Ishikawa (cell line): Measurements from ENCODE around the gene ARFRP1.

Experiments
- CEBPB ChIP-seq: IDR thresholded peaks from 2 replicates; pipeline ENCODE4 v1.6.1; 2012
- CREB1 ChIP-seq: IDR thresholded peaks from 2 replicates; pipeline ENCODE4 v1.6.1; 2012; ENCODE audit warnings: low read depth
- EGR1 ChIP-seq: IDR thresholded peaks from 2 replicates; pipeline ENCODE4 v1.6.1; 2012
- EP300 ChIP-seq: IDR thresholded peaks from 2 replicates; pipeline ENCODE4 v1.6.1; 2012; ENCODE audit warnings: borderline replicate concordance
- FOXM1 ChIP-seq: IDR thresholded peaks from 2 replicates; pipeline ENCODE4 v1.6.1; 2012; ENCODE audit warnings: low read depth, borderline replicate concordance
- NFIC ChIP-seq: IDR thresholded peaks from 2 replicates; pipeline ENCODE4 v1.6.1; 2012
- RAD21 ChIP-seq: IDR thresholded peaks from 2 replicates; pipeline ENCODE4 v1.6.1; 2012; ENCODE audit warnings: low read depth
- TAF1 ChIP-seq: IDR thresholded peaks from 2 replicates; pipeline ENCODE4 v1.6.1; 2012; ENCODE audit warnings: low read depth, mild to moderate bottlenecking
- TCF12 ChIP-seq: IDR thresholded peaks from 2 replicates; pipeline ENCODE4 v1.6.1; 2012; ENCODE audit warnings: low read depth
- TEAD4 ChIP-seq: IDR thresholded peaks from 2 replicates; pipeline ENCODE4 v1.6.1; 2012
- USF1 ChIP-seq: IDR thresholded peaks from 2 replicates; pipeline ENCODE4 v1.6.1; 2012
- YY1 ChIP-seq: IDR thresholded peaks from 2 replicates; pipeline ENCODE4 v1.6.1; 2012; ENCODE audit warnings: low read depth
- ZBTB7A ChIP-seq: IDR thresholded peaks from 2 replicates; pipeline ENCODE4 v1.6.1; 2012; ENCODE audit warnings: low read depth
- TF ChIP-seq, protein P1 (sequence below): IDR thresholded peaks from 2 replicates; pipeline ENCODE4 v1.6.1; 2012
- TF ChIP-seq, protein P2 (sequence below): IDR thresholded peaks from 2 replicates; pipeline ENCODE4 v1.6.1; 2012; ENCODE audit warnings: low read depth, mild to moderate bottlenecking

ARFRP1 gene

DNA sequence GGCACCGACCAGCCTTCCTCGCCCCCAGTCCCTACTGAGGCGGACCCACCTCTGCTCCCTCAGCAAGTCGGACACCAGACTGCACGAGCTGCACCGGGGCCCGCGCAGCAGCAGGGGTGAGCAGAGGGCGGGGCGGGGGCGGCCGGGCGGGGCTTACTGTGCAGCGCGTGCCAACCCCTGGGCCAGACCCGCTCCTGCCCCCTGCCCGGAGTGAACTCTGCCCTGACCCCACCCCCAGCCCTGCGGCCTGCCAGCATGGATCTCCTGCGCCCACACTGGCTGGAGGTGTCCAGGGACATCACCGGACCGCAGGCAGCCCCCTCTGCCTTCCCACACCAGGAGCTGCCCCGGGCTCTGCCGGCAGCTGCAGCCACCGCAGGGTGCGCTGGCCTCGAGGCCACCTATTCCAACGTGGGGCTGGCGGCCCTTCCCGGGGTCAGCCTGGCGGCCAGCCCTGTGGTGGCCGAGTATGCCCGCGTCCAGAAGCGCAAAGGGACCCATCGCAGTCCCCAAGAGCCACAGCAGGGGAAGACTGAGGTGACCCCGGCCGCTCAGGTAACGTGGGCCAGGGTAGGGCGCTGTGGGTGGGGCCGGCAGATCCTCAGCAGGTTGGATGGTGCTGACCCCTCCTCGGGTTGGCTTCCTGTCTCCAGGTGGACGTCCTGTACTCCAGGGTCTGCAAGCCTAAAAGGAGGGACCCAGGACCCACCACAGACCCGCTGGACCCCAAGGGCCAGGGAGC lies 30.3 kb upstream of the ARFRP1 start:
- TF ChIP-seq CREB1 (no peak), RAD21 (no peak), YY1 (no peak), EGR1 (no peak)
- TF ChIP-seq, protein P1, sequence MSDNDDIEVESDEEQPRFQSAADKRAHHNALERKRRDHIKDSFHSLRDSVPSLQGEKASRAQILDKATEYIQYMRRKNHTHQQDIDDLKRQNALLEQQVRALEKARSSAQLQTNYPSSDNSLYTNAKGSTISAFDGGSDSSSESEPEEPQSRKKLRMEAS, result no peak

- no peak for TF ChIP-seq TEAD4
- no peak for TF ChIP-seq YY1
- no peak for TF ChIP-seq TAF1
- TF ChIP-seq EGR1, result no peak
- no peak for TF ChIP-seq CEBPB
- TF ChIP-seq, protein P1, result no peak
Measured at GRCh38 chr20:63737695-63737944, 29.8 kb upstream of the ARFRP1 start.

DNA sequence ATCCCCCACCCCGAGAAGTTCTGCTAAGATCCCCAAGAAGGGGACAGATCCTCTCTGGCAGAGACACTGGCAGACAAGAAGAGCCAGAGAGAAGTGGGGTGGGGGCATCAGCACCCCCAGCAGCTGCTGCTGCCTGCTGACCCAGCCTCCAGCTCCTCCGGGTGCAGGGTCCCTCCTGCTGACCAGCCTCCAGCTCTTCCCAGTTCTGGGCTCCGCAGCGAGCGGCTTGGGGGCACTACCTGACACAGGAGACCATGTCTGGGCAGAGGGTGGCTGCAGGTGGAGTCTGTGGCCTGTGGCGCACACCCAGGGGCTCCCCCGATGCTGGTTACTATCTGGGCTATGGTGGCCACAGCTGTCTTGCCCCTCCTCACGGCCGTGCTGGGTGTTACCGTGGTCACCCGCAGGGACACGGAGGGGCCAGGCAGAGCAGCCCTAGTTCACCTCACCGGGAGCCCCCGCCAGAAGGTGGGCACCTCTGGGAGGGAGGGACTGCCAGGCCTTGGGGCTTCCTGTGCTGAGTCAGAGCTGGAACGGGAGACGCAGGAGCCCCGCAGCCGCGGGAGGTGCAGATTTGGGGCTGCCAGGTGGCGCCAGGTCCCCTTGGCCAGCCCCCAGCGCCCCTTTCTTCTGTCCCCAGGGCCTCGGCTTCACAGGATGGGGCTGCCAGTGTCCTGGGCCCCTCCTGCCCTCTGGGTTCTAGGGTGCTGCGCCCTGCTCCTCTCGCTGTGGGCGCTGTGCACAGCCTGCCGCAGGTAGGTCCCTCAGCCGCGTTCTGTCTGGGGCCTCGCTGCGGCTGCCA lies 29.3 kb upstream of the ARFRP1 start:
- TF ChIP-seq, protein P1, result no peak
- TF ChIP-seq, protein P2, sequence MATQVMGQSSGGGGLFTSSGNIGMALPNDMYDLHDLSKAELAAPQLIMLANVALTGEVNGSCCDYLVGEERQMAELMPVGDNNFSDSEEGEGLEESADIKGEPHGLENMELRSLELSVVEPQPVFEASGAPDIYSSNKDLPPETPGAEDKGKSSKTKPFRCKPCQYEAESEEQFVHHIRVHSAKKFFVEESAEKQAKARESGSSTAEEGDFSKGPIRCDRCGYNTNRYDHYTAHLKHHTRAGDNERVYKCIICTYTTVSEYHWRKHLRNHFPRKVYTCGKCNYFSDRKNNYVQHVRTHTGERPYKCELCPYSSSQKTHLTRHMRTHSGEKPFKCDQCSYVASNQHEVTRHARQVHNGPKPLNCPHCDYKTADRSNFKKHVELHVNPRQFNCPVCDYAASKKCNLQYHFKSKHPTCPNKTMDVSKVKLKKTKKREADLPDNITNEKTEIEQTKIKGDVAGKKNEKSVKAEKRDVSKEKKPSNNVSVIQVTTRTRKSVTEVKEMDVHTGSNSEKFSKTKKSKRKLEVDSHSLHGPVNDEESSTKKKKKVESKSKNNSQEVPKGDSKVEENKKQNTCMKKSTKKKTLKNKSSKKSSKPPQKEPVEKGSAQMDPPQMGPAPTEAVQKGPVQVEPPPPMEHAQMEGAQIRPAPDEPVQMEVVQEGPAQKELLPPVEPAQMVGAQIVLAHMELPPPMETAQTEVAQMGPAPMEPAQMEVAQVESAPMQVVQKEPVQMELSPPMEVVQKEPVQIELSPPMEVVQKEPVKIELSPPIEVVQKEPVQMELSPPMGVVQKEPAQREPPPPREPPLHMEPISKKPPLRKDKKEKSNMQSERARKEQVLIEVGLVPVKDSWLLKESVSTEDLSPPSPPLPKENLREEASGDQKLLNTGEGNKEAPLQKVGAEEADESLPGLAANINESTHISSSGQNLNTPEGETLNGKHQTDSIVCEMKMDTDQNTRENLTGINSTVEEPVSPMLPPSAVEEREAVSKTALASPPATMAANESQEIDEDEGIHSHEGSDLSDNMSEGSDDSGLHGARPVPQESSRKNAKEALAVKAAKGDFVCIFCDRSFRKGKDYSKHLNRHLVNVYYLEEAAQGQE, result no peak
- TF ChIP-seq NFIC (no peak), YY1 (no peak), RAD21 (no peak), ZBTB7A (no peak)

GRCh38 chr20:63735859-63736718 lies 28.3 kb upstream of the ARFRP1 start, which contains the start of gene LIME1:
LIME1 (plus strand) TSS chr20:63736664; CDS start chr20:63737550, 886 bp downstream.
- TF ChIP-seq EP300 (no peak), TCF12 (no peak)

DNA sequence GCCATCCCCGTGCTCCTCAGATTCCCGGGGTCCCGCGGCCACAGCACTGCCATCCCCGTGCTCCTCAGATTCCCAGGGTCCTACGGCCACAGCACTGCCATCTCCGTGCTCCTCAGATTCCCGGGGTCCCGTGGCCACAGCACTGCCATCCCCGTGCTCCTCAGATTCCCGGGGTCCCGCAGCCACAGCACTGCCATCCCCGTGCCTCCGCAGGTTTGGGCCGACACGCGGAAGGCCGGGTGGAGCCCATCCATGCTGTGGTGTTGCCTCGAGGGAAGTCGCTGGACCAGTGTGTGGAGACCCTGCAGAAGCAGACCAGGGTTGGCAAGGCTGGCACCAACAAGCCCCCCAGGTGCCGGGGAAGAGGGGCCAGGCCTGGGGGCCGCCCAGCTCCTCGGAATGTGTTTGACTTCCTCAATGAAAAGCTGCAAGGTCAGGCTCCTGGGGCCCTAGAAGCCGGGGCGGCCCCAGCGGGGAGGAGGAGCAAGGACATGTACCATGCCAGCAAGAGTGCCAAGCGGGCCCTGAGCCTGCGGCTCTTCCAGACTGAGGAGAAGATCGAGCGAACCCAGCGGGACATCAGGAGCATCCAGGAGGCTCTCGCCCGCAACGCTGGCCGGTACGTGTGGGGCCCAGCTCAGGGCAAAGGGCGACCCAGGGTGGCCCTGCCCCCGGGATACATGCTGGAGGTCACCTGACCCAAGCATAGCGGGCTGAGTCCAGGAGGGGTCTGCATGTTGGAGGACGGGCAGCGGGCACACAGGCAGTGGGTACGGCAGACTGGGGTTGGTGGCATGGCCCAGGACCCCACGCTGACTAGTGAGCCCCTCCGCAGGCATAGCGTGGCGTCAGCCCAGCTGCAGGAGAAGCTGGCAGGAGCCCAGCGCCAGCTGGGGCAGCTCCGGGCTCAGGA lies 27.4 kb upstream of the ARFRP1 start:
- no peak for TF ChIP-seq EP300
- no peak for TF ChIP-seq FOXM1
- TF ChIP-seq TAF1, result no peak
- TF ChIP-seq CEBPB, result no peak
- no peak for TF ChIP-seq EGR1
- no peak for TF ChIP-seq TCF12
- TF ChIP-seq RAD21, result no peak
- no peak for TF ChIP-seq YY1
- no peak for TF ChIP-seq ZBTB7A
- TF ChIP-seq, protein P1, result no peak
- no peak for TF ChIP-seq USF1
- TF ChIP-seq NFIC, result no peak
- TF ChIP-seq CREB1, result no peak
- TF ChIP-seq, protein P2, result no peak
- no peak for TF ChIP-seq TEAD4
